ENCODE results near the gene IL25.
"Not testable (repeated sequence)": the region's sequence is repeated elsewhere in the genome, so short reads cannot be mapped to it uniquely, and the experiment has no call there.

IL25 gene

DNA sequence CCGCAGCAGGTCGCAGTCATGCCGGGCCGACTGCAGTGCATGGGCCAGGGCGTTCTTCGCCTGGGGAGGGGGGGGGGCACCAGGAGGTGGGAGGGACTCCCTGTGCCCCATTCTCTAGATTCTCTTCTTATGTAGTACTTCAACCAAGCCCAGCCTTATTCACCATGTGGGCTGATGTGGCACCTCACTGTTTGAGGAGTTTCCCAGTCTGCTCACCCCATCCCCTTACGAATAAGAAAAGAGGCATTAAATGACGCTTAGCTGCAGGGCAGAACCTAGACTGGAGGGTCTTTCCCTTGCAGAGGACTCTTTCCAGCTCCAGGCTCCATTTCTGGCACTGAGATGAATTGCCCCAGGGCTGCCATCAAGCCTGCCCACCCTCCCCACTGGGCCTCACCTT lies 16.4 kb downstream of the IL25 start:
- Histone ChIP-seq H3K4me3 (ENCODE audit: low read depth in 1 of 2, low read length in 2 of 2) (no peak overlapping the region), H3K9me3 (ENCODE audit: control insufficient read depth in 1 of 2, low read length in 2 of 2) (no peaks in the 10 kb centered on the region), H3K4me1 (ENCODE audit: control insufficient read depth in 1 of 2, insufficient read depth in 2 of 2, low read length in 2 of 2) (no peaks in the 10 kb centered on the region), H3K27ac (ENCODE audit: low read depth, low read length) (no peak overlapping the region), H3K9ac (ENCODE audit: low read depth in 1 of 2, low read length in 2 of 2) (no peak overlapping the region), H3K36me3 (ENCODE audit: control insufficient read depth in 1 of 2, insufficient read depth in 2 of 2, low read length in 2 of 2) (no peaks in the 10 kb centered on the region), H3K27me3 (ENCODE audit: control insufficient read depth in 1 of 2, insufficient read depth in 2 of 2, low read length in 2 of 2) (peaks cover 0 to 4% of the 10 kb centered on the region in 2 donors)

DNA sequence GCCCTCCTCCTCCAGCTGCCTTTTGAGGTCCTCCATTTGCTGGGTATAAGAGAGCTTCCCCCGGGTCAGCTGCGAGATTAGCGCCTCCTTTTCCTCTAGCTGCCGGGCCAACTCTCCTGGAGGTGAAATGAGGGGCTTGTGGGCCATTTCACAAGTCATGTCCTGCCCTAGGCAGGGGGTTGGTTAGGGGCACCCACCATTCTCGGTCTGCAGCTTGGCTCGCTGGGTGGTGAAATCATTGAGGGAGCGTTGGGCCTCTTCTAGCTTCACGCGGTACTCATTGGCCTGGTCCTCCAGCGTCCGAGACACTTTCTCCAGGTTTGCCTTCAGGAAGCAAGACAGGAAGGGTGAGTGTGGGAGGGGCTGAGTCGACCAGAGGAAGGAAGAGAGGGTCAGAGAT lies 16.8 kb downstream of the IL25 start:
- Histone ChIP-seq H3K27me3 (ENCODE audit: control insufficient read depth in 1 of 2, insufficient read depth in 2 of 2, low read length in 2 of 2) (peaks cover 0 to 4% of the 10 kb centered on the region in 2 donors), H3K27ac (ENCODE audit: low read depth, low read length) (no peak overlapping the region), H3K9me3 (ENCODE audit: control insufficient read depth in 1 of 2, low read length in 2 of 2) (no peaks in the 10 kb centered on the region), H3K4me1 (ENCODE audit: control insufficient read depth in 1 of 2, insufficient read depth in 2 of 2, low read length in 2 of 2) (no peaks in the 10 kb centered on the region), H3K9ac (ENCODE audit: low read depth in 1 of 2, low read length in 2 of 2) (no peak overlapping the region), H3K4me3 (ENCODE audit: low read depth in 1 of 2, low read length in 2 of 2) (no peak overlapping the region), H3K36me3 (ENCODE audit: control insufficient read depth in 1 of 2, insufficient read depth in 2 of 2, low read length in 2 of 2) (no peaks in the 10 kb centered on the region)

DNA sequence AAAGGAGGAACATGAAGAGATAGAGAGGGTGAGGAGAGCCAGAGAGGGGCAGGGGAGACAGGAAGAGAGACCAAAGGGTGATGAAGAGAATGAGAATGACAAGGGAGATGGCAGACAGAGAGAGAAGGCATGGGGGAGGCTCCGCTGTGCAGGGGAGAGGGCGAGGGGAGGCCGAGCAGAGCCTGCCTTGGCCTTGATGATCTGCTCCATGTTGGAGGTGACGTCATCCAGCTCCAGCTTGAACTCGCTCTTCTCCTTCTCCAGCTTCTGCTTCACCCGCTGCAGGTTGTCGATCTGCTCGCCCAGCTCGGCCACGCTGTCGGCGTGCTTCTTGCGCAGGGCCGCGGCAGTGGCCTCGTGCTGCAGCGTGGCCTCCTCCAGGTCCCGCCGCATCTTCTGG lies 17.3 kb downstream of the IL25 start:
- H3K36me3 ChIP-seq (ENCODE audit: control insufficient read depth in 1 of 2, insufficient read depth in 2 of 2, low read length in 2 of 2); H3K4me3 ChIP-seq (ENCODE audit: low read depth in 1 of 2, low read length in 2 of 2); H3K27ac ChIP-seq (ENCODE audit: low read depth, low read length); H3K9ac ChIP-seq (ENCODE audit: low read depth in 1 of 2, low read length in 2 of 2); H3K27me3 ChIP-seq (ENCODE audit: control insufficient read depth in 1 of 2, insufficient read depth in 2 of 2, low read length in 2 of 2); H3K9me3 ChIP-seq (ENCODE audit: control insufficient read depth in 1 of 2, low read length in 2 of 2); H3K4me1 ChIP-seq (ENCODE audit: control insufficient read depth in 1 of 2, insufficient read depth in 2 of 2, low read length in 2 of 2): not testable (repeated sequence)

DNA sequence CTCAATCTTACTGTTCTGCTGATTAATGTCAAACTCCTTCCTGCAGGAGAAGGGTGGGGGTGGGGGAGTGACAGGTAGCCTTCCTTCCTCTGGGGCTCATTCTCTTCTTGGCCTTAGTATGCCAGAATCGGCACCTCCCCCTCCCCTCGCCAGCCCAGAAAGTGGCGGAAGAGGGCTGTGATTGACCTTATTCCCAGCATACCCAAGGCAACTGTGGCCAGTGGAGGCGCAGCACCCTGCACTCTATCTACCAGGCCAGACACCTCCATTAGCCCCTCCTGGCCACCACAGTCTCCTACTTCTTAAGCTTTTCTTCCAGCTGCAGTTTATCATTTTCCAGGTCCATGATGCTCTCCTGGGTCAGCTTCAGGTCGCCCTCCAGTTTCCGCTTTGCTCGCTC lies 20.0 kb downstream of the IL25 start:
- Histone ChIP-seq H3K27ac (ENCODE audit: low read depth, low read length) (no peak overlapping the region), H3K27me3 (ENCODE audit: control insufficient read depth in 1 of 2, insufficient read depth in 2 of 2, low read length in 2 of 2) (peaks cover 0 to 4% of the 10 kb centered on the region in 2 donors), H3K9me3 (ENCODE audit: control insufficient read depth in 1 of 2, low read length in 2 of 2) (no peaks in the 10 kb centered on the region), H3K9ac (ENCODE audit: low read depth in 1 of 2, low read length in 2 of 2) (no peak overlapping the region), H3K4me1 (ENCODE audit: control insufficient read depth in 1 of 2, insufficient read depth in 2 of 2, low read length in 2 of 2) (no peaks in the 10 kb centered on the region), H3K36me3 (ENCODE audit: control insufficient read depth in 1 of 2, insufficient read depth in 2 of 2, low read length in 2 of 2) (no peaks in the 10 kb centered on the region), H3K4me3 (ENCODE audit: low read depth in 1 of 2, low read length in 2 of 2) (no peak overlapping the region)

DNA sequence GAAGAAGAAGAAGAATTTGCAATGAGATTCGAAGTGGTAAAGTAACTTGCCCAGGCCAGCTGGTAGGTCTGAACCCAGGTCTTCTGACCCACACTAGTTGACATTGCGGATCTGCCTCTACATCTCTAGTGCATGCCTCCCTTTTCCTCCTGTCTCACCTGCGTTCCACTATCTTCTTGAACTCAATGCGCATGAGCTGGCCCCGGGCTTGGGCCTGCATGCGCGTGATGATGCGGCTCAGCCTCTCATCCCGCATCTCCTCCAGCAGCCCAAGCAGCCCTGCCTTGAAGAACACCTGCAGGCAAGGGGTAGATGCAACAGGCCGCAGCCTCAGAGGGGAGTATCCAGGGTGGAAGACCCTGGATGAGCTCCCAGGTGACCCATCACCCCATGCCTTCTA lies 23.5 kb downstream of the IL25 start:
- H3K4me1 ChIP-seq (ENCODE audit: control insufficient read depth in 1 of 2, insufficient read depth in 2 of 2, low read length in 2 of 2), result no peaks in the 10 kb centered on the region
- H3K9me3 ChIP-seq (ENCODE audit: control insufficient read depth in 1 of 2, low read length in 2 of 2), result no peaks in the 10 kb centered on the region
- H3K27me3 ChIP-seq (ENCODE audit: control insufficient read depth in 1 of 2, insufficient read depth in 2 of 2, low read length in 2 of 2), result no peaks in the 10 kb centered on the region
- H3K27ac ChIP-seq (ENCODE audit: low read depth, low read length), result no peak overlapping the region
- H3K9ac ChIP-seq (ENCODE audit: low read depth in 1 of 2, low read length in 2 of 2), result no peak overlapping the region
- H3K4me3 ChIP-seq (ENCODE audit: low read depth in 1 of 2, low read length in 2 of 2), result no peak overlapping the region
- H3K36me3 ChIP-seq (ENCODE audit: control insufficient read depth in 1 of 2, insufficient read depth in 2 of 2, low read length in 2 of 2), result no peaks in the 10 kb centered on the region

DNA sequence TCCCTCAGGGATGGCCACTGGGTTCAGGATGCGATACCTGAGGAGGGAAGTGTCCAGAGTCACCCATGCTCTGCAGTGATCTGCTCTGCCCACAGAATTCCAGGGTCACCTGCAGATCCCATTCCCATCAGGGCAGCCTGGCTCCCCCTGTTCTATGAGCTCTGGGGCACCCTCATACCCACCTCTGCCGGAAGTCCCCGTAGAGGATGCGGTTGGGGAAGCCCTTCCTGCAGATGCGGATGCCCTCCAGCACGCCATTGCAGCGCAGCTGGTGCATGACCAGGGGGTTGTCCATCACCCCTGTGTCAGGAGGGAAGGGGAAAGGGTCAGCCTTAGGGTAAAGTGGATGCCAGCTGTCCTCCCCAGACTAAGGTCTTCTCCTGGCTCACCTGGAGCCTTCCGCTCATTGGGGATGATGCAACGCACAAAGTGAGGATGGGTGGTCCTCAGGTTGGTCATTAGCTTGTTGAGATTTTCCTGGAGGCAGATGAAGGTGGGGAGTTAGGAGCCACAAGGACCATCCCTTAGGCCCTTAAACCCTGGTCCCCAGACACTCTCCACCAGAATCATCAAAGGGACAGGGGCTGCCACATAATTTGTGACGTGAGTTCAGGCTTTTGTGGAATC lies 24.3 kb downstream of the IL25 start:
- Histone ChIP-seq H3K9ac (ENCODE audit: low read depth in 1 of 2, low read length in 2 of 2) (no peak overlapping the region), H3K27me3 (ENCODE audit: control insufficient read depth in 1 of 2, insufficient read depth in 2 of 2, low read length in 2 of 2) (no peaks in the 10 kb centered on the region), H3K4me3 (ENCODE audit: low read depth in 1 of 2, low read length in 2 of 2) (no peak overlapping the region), H3K27ac (ENCODE audit: low read depth, low read length) (no peak overlapping the region), H3K36me3 (ENCODE audit: control insufficient read depth in 1 of 2, insufficient read depth in 2 of 2, low read length in 2 of 2) (no peaks in the 10 kb centered on the region), H3K9me3 (ENCODE audit: control insufficient read depth in 1 of 2, low read length in 2 of 2) (no peaks in the 10 kb centered on the region), H3K4me1 (ENCODE audit: control insufficient read depth in 1 of 2, insufficient read depth in 2 of 2, low read length in 2 of 2) (no peaks in the 10 kb centered on the region)

DNA sequence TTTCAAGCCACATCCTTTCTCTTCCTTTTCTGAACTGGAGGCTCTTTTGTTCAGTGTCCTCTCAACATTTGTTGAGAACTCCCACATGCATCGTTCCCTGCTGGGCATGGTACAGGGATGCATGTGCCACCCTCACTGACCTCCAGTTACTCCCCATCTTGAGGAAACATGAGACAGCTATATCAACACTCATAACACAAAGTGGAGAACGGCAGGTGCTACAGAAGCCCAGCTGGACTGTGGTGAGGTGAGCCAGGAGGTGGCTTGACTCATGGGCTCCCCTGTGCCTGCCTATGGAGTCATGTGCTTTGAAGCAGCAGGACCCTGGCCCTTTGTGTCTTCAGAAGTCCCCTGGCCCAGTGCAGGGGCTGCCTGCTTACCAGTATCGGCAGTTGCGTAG lies 25.7 kb downstream of the IL25 start:
- Histone ChIP-seq H3K36me3 (ENCODE audit: control insufficient read depth in 1 of 2, insufficient read depth in 2 of 2, low read length in 2 of 2) (no peaks in the 10 kb centered on the region), H3K27ac (ENCODE audit: low read depth, low read length) (no peak overlapping the region), H3K4me3 (ENCODE audit: low read depth in 1 of 2, low read length in 2 of 2) (no peak overlapping the region), H3K9ac (ENCODE audit: low read depth in 1 of 2, low read length in 2 of 2) (no peak overlapping the region), H3K9me3 (ENCODE audit: control insufficient read depth in 1 of 2, low read length in 2 of 2) (no peaks in the 10 kb centered on the region), H3K4me1 (ENCODE audit: control insufficient read depth in 1 of 2, insufficient read depth in 2 of 2, low read length in 2 of 2) (no peaks in the 10 kb centered on the region), H3K27me3 (ENCODE audit: control insufficient read depth in 1 of 2, insufficient read depth in 2 of 2, low read length in 2 of 2) (peaks cover 0 to 6% of the 10 kb centered on the region in 2 donors)

DNA sequence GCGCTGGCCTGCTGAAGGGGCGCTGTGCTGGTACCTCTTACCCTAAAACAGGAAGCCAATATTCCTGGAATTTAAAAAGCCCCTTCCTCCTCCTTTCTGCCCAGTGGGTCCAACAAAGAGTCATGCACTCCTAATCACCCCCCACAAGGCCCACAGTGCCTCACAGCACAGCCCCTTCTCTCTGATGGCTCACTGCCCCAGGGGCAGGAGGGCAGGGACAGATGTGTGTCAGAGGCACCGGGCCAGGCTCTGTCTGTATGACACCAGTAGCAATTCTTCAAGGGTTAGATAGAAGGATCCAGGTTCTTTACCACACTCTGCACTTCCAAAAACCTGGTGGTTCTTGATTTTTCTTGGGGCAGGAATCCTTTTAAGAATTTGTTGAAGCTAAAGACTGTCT lies 26.5 kb downstream of the IL25 start:
- H3K4me1 ChIP-seq (ENCODE audit: control insufficient read depth in 1 of 2, insufficient read depth in 2 of 2, low read length in 2 of 2), result no peaks in the 10 kb centered on the region
- H3K9ac ChIP-seq (ENCODE audit: low read depth in 1 of 2, low read length in 2 of 2), result no peak overlapping the region
- peaks cover 0 to 8% of the 10 kb centered on the region in 2 donors for H3K27me3 ChIP-seq (ENCODE audit: control insufficient read depth in 1 of 2, insufficient read depth in 2 of 2, low read length in 2 of 2)
- H3K9me3 ChIP-seq (ENCODE audit: control insufficient read depth in 1 of 2, low read length in 2 of 2), result no peaks in the 10 kb centered on the region
- H3K36me3 ChIP-seq (ENCODE audit: control insufficient read depth in 1 of 2, insufficient read depth in 2 of 2, low read length in 2 of 2), result no peaks in the 10 kb centered on the region
- H3K4me3 ChIP-seq (ENCODE audit: low read depth in 1 of 2, low read length in 2 of 2), result no peak overlapping the region
- H3K27ac ChIP-seq (ENCODE audit: low read depth, low read length), result no peak overlapping the region

DNA sequence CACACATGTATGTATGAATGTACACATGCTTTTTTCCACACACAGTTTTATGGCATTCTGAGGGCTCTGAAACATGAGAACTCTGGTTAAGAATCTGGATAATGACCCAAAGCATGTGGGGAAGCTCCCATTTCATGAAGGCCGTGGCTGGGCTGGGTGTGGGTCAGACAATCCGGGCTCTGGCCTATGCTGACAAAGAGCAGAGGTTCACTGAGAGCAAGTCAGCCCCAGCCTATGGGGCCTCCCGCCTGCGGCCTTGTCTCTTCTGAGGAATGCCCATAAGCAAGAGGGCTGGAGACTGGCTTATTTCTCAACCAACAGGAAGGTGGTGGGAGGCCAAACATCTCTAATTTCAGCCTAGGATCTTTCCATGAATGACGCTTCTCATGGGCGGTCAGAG lies 27.0 kb downstream of the IL25 start:
- Histone ChIP-seq H3K36me3 (ENCODE audit: control insufficient read depth in 1 of 2, insufficient read depth in 2 of 2, low read length in 2 of 2) (no peaks in the 10 kb centered on the region), H3K27me3 (ENCODE audit: control insufficient read depth in 1 of 2, insufficient read depth in 2 of 2, low read length in 2 of 2) (peaks cover 0 to 8% of the 10 kb centered on the region in 2 donors), H3K27ac (ENCODE audit: low read depth, low read length) (no peak overlapping the region), H3K4me3 (ENCODE audit: low read depth in 1 of 2, low read length in 2 of 2) (no peak overlapping the region), H3K9ac (ENCODE audit: low read depth in 1 of 2, low read length in 2 of 2) (no peak overlapping the region), H3K9me3 (ENCODE audit: control insufficient read depth in 1 of 2, low read length in 2 of 2) (no peaks in the 10 kb centered on the region), H3K4me1 (ENCODE audit: control insufficient read depth in 1 of 2, insufficient read depth in 2 of 2, low read length in 2 of 2) (no peaks in the 10 kb centered on the region)

DNA sequence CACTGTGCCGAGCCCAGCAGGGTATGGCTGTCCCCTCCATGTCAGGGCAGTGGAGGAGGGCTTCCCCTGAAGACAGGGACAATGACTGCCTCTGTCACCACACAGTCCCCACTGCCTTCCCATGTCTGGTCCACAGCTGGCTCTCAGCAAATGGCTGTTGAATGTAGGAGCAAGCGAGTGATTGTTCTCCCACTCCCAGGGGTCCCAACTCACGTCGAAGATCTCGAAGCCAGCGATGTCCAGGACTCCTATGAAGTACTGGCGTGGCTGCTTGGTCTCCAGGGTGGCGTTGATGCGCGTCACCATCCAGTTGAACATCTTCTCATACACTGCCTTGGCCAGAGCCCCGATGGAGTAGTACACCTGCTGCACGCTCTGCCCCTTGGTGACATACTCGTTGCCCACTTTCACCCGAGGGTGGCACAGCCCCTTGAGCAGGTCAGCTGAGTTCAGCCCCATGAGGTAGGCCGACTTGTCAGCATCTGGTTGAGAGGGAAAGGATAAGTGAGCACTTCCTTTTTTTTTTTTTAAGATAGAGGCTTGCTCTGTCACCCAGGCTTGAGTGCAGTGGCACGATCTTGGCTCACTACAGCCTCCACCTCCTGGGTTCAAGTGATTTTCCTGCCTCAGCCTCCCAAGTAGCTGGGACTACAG lies 28.0 kb downstream of the IL25 start:
- not testable (repeated sequence) for H3K27me3 ChIP-seq (ENCODE audit: control insufficient read depth in 1 of 2, insufficient read depth in 2 of 2, low read length in 2 of 2); H3K9ac ChIP-seq (ENCODE audit: low read depth in 1 of 2, low read length in 2 of 2); H3K36me3 ChIP-seq (ENCODE audit: control insufficient read depth in 1 of 2, insufficient read depth in 2 of 2, low read length in 2 of 2); H3K4me3 ChIP-seq (ENCODE audit: low read depth in 1 of 2, low read length in 2 of 2); H3K9me3 ChIP-seq (ENCODE audit: control insufficient read depth in 1 of 2, low read length in 2 of 2); H3K27ac ChIP-seq (ENCODE audit: low read depth, low read length); H3K4me1 ChIP-seq (ENCODE audit: control insufficient read depth in 1 of 2, insufficient read depth in 2 of 2, low read length in 2 of 2)
